OCI-LY1 (cell line): ENCODE measurements around the gene NLRP14.

Source experiments
- CTCF ChIP-seq: fragments of 200-600 bp; sonication (generic), shearing (Covaris generic); IDR thresholded peaks from 2 replicates; pipeline ENCODE4 v1.5.1; 2017; ENCODE audit warnings: mild to moderate bottlenecking, antibody characterized with exemption, low read length, moderate library complexity, mixed read lengths
- EZH2 ChIP-seq: fragments of 200-600 bp; sonication (generic), shearing (Covaris generic); IDR thresholded peaks from 2 replicates; pipeline ENCODE4 v1.8.0; 2017; ENCODE audit warnings: borderline replicate concordance, mixed run types, mild to moderate bottlenecking, antibody characterized with exemption, low read length, moderate library complexity, mixed read lengths

- TF ChIP-seq CTCF: no peak
- no peak for TF ChIP-seq EZH2
Observed at GRCh38 chr11:7021318-7021717, 1.0 kb downstream of the NLRP14 start.
